GM12878 (cell line): ENCODE data around the gene IER5. TPM values are rescaled to one million over a fixed set of nuclear protein-coding genes. Genes with fewer than 3 reads are reported as not detected.

Source experiments
- EP300 ChIP-seq, 2 experiments: fragments of 150-350 bp in 1 of 2; IDR thresholded peaks; 2 replicates each; pipeline ENCODE4 v1.6.1; 2011 to 2012; ENCODE audit warnings: low read depth in 2 of 2, low read length in 2 of 2, borderline replicate concordance in 1 of 2, improper control_type of control experiment in 1 of 2, inconsistent platforms in 1 of 2; ENCODE audit not compliant: control insufficient read depth in 1 of 2
- ETV6 ChIP-seq, 2 experiments: fragments of 450-650 bp in 1 of 2; IDR thresholded peaks in 1 of 2; conservative IDR thresholded peaks in 1 of 2; 2 replicates each; pipeline ENCODE4 v1.6.1; 2014; ENCODE audit warnings: antibody characterized with exemption in 1 of 2, borderline replicate concordance in 1 of 2, low read depth in 1 of 2, mild to moderate bottlenecking in 1 of 2, moderate library complexity in 1 of 2
- IKZF2 ChIP-seq, 2 experiments: fragments of 450-650 bp; IDR thresholded peaks; 2 replicates each; pipeline ENCODE4 v1.6.1; 2017; ENCODE audit warnings: mild to moderate bottlenecking in 2 of 2, moderate library complexity in 2 of 2
- JUND ChIP-seq: IDR thresholded peaks from 2 replicates; pipeline ENCODE4 v1.6.1; 2012; ENCODE audit warnings: low read depth, mild to moderate bottlenecking, low read length, improper control_type of control experiment, moderate library complexity
- KLF5 ChIP-seq: fragments of 450-650 bp; IDR thresholded peaks from 2 replicates; pipeline ENCODE4 v1.6.1; 2014; ENCODE audit warnings: mild to moderate bottlenecking; ENCODE audit not compliant: partially characterized antibody
- MTA2 ChIP-seq: fragments of 450-650 bp; IDR thresholded peaks from 2 replicates; pipeline ENCODE4 v1.6.1; 2016; ENCODE audit warnings: low read depth, mild to moderate bottlenecking, moderate library complexity
- MXI1 ChIP-seq: fragments of 150-350 bp; IDR thresholded peaks from 2 replicates; pipeline ENCODE4 v1.6.1; 2011; ENCODE audit warnings: low read depth, mild to moderate bottlenecking, inconsistent platforms, low read length, improper control_type of control experiment
- PRDM15 ChIP-seq: fragments of 450-650 bp; formaldehyde crosslinking; IDR thresholded peaks from 2 replicates; pipeline ENCODE4 v1.4.0; 2020; ENCODE audit warnings: mild to moderate bottlenecking, moderate library complexity
- RAD51 ChIP-seq: fragments of 450-650 bp; IDR thresholded peaks from 2 replicates; pipeline ENCODE4 v1.6.1; 2016; ENCODE audit warnings: moderate library complexity, mild to moderate bottlenecking, inconsistent platforms
- RBBP5 ChIP-seq: fragments of 200-600 bp; sonication (generic); conservative IDR thresholded peaks from 2 replicates; pipeline ENCODE4 v1.6.1; 2016
- SIX5 ChIP-seq: IDR thresholded peaks from 2 replicates; pipeline ENCODE4 v1.6.1; 2011; ENCODE audit warnings: mild to moderate bottlenecking, low read depth, low read length, moderate library complexity; ENCODE audit not compliant: severe bottlenecking
- SMAD5 ChIP-seq: IDR thresholded peaks from 2 replicates; pipeline ENCODE4 v1.6.1; 2016; ENCODE audit warnings: antibody characterized with exemption, low read depth
- TARDBP ChIP-seq: IDR thresholded peaks from 2 replicates; pipeline ENCODE4 v1.6.1; 2016; ENCODE audit warnings: borderline replicate concordance
- TCF12 ChIP-seq: IDR thresholded peaks from 2 replicates; pipeline ENCODE4 v1.6.1; 2011; ENCODE audit warnings: low read depth, mild to moderate bottlenecking, low read length
- USF2 ChIP-seq: IDR thresholded peaks from 2 replicates; pipeline ENCODE4 v1.6.1; 2011; ENCODE audit warnings: low read depth, low read length, improper control_type of control experiment, borderline replicate concordance
- ZNF207 ChIP-seq: fragments of 450-650 bp; IDR thresholded peaks from 2 replicates; pipeline ENCODE4 v1.6.1; 2014; ENCODE audit warnings: antibody characterized with exemption, mild to moderate bottlenecking, borderline replicate concordance
- ZNF274 ChIP-seq: IDR thresholded peaks from one replicate; pipeline ENCODE4 v1.8.0; 2011; ENCODE audit not compliant: insufficient read length, insufficient read depth
- ZNF622 ChIP-seq: fragments of 450-650 bp; IDR thresholded peaks from 2 replicates; pipeline ENCODE4 v1.6.1; 2017; ENCODE audit warnings: mild to moderate bottlenecking, inconsistent platforms
- polyA plus RNA-seq, 11 experiments: library from polyadenylated mRNA; depleted of rRNA in 4 of 11; unstranded in 6 of 11; stranded (reverse) in 5 of 11; fragments of >200 nt; fragmentation: Nextera tagmentation in 4 of 11; fragmentation: Illumina TruSeq in 1 of 11; extraction: Ambion mirVana in 4 of 11; extraction: Trizol in 1 of 11; gene quantifications; 1 replicate in 1 of 11; 2 replicates in 10 of 11; pipeline versions ENCODE4 v1.2.1 to v1.2.3, GENCODE V29; 2011 to 2016; ENCODE audit warnings: inconsistent platforms in 2 of 11, missing spikeins in 2 of 11, low read depth in 1 of 11
- total RNA-seq, 4 experiments: library from RNA; depleted of rRNA in 3 of 4; stranded (reverse); fragments of >200 nt in 3 of 4; fragmentation: Illumina TruSeq in 1 of 4; extraction: Trizol in 1 of 4; gene quantifications; 2 replicates each; pipeline versions ENCODE4 v1.2.1 to v1.2.3, GENCODE V29; 2013 to 2021
- TF ChIP-seq, protein P1 (sequence below): IDR thresholded peaks from 2 replicates; pipeline ENCODE4 v1.6.1; 2012; ENCODE audit warnings: low read length, inconsistent platforms
- TF ChIP-seq, protein P2 (sequence below): fragments of 450-650 bp; IDR thresholded peaks from 2 replicates; pipeline ENCODE4 v1.6.1; 2017; ENCODE audit warnings: mild to moderate bottlenecking, moderate library complexity

The IER5 gene
- total and polyA plus RNA-seq, 10 of the 15 experiments (the other 5 are each of a cell fraction or from before 2014, with no cell fraction given), result 4.3 to 75.2 (median 30.5) TPM

DNA sequence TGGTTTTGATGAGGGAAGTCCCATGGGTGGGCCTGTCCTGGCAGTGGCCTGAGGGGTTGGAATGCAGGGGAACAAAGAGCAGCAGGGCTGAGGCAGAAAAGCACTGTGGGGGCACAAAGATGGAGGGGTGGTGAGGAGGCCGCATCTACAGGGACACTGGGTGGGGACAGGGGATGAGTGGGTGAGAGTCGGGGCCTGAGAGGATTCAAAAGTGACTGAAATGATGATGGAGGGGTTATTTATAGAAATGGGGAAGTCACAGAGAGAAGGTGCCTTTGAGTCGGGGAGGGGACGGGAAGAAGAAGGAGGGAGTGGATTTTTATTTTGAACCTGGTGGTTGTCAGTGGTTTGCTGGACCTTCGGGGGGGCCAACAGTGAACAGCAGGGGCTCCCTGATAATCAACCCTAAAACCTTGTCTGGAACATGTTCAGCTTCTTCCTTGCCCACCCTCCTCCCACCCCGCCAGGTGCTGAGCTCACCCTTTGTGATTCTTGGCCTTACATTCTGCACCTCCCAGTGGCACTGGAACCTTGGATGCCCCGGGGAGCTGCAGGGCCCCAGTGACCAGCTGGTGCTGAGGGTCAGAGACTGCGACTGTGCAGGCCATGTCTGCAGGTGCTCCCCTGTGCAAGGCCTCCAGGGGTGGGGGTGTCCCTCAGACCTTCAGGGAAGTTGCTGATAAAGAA is 42.9 kb downstream of the IER5 start (continued):
- TF ChIP-seq, protein P1, sequence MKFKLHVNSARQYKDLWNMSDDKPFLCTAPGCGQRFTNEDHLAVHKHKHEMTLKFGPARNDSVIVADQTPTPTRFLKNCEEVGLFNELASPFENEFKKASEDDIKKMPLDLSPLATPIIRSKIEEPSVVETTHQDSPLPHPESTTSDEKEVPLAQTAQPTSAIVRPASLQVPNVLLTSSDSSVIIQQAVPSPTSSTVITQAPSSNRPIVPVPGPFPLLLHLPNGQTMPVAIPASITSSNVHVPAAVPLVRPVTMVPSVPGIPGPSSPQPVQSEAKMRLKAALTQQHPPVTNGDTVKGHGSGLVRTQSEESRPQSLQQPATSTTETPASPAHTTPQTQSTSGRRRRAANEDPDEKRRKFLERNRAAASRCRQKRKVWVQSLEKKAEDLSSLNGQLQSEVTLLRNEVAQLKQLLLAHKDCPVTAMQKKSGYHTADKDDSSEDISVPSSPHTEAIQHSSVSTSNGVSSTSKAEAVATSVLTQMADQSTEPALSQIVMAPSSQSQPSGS, result no peak
- TF ChIP-seq ZNF274 (no peak), IKZF2 (IDR thresholded peaks at IDR 0.05) (peak; percentile 95 to 96), MTA2 (peak; percentile 85), ZNF622 (no peak), ZNF207 (no peak), TARDBP (no peak), ETV6 (conservative IDR thresholded peaks at IDR 0.05 in 1 of 2, IDR thresholded peaks at IDR 0.05 in 1 of 2; ENCODE audit: borderline replicate concordance in 1 of 2, low read depth in 1 of 2) (peak in 1 of 2 experiments; percentile 55; a peak in 2 of 4 replicates), RAD51 (no peak), RBBP5 (no peak), TCF12 (peak; percentile 93), PRDM15 (no peak), MXI1 (no peak), KLF5 (peak; percentile 41), USF2 (no peak), SIX5 (no peak), SMAD5 (no peak), EP300 (IDR thresholded peaks at IDR 0.05; ENCODE audit: borderline replicate concordance in 1 of 2, control insufficient read depth in 1 of 2, low read depth in 2 of 2, low read length in 2 of 2) (peak in 1 of 2 experiments; percentile 43; a peak in 2 of 4 replicates), JUND (no peak)
- TF ChIP-seq, protein P2, sequence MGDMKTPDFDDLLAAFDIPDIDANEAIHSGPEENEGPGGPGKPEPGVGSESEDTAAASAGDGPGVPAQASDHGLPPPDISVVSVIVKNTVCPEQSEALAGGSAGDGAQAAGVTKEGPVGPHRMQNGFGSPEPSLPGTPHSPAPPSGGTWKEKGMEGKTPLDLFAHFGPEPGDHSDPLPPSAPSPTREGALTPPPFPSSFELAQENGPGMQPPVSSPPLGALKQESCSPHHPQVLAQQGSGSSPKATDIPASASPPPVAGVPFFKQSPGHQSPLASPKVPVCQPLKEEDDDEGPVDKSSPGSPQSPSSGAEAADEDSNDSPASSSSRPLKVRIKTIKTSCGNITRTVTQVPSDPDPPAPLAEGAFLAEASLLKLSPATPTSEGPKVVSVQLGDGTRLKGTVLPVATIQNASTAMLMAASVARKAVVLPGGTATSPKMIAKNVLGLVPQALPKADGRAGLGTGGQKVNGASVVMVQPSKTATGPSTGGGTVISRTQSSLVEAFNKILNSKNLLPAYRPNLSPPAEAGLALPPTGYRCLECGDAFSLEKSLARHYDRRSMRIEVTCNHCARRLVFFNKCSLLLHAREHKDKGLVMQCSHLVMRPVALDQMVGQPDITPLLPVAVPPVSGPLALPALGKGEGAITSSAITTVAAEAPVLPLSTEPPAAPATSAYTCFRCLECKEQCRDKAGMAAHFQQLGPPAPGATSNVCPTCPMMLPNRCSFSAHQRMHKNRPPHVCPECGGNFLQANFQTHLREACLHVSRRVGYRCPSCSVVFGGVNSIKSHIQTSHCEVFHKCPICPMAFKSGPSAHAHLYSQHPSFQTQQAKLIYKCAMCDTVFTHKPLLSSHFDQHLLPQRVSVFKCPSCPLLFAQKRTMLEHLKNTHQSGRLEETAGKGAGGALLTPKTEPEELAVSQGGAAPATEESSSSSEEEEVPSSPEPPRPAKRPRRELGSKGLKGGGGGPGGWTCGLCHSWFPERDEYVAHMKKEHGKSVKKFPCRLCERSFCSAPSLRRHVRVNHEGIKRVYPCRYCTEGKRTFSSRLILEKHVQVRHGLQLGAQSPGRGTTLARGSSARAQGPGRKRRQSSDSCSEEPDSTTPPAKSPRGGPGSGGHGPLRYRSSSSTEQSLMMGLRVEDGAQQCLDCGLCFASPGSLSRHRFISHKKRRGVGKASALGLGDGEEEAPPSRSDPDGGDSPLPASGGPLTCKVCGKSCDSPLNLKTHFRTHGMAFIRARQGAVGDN, result peak; percentile 72
